Loucy (cell line): ENCODE data around the gene SH3RF2.

Experiments used
- EZH2phosphoT487 ChIP-seq: fragments of 200-600 bp; IDR thresholded peaks from 2 replicates; pipeline ENCODE4 v1.6.1; 2018; ENCODE audit warnings: antibody characterized with exemption, mild to moderate bottlenecking, moderate library complexity, borderline replicate concordance
- TF ChIP-seq, protein P1 (sequence below): fragments of 200-600 bp; sonication (generic); conservative IDR thresholded peaks from 2 replicates; pipeline ENCODE4 v1.5.1; 2014; ENCODE audit warnings: mild to moderate bottlenecking, antibody characterized with exemption, low read length

GRCh38 chr5:145937432-145938250 is 1.3 kb downstream of the SH3RF2 start:
- TF ChIP-seq, protein P1, sequence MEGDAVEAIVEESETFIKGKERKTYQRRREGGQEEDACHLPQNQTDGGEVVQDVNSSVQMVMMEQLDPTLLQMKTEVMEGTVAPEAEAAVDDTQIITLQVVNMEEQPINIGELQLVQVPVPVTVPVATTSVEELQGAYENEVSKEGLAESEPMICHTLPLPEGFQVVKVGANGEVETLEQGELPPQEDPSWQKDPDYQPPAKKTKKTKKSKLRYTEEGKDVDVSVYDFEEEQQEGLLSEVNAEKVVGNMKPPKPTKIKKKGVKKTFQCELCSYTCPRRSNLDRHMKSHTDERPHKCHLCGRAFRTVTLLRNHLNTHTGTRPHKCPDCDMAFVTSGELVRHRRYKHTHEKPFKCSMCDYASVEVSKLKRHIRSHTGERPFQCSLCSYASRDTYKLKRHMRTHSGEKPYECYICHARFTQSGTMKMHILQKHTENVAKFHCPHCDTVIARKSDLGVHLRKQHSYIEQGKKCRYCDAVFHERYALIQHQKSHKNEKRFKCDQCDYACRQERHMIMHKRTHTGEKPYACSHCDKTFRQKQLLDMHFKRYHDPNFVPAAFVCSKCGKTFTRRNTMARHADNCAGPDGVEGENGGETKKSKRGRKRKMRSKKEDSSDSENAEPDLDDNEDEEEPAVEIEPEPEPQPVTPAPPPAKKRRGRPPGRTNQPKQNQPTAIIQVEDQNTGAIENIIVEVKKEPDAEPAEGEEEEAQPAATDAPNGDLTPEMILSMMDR = no peak
- TF ChIP-seq EZH2phosphoT487 = no peak
